ENCODE data around the gene CFAP300.

The CFAP300 gene

DNA sequence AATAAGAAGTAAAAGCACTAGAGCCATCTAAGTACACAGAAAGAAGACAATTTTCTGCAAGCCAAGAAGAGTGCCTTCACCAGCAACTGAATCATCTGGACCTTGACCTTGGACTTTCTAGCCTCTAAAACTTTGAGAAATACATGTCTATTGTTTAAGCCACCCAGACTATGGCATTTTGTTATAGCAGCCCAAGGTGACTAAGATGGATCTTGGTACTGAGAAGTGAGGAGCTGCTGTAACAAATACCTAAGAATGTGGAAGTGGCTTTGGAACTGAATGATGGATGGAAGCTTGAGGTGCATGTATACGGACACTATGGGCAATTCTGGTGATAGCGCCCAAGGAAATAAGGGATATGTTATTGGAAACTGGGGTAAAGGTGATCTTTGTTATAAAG lies 14.9 kb downstream of the CFAP300 start:
- TF ChIP-seq EZH2 (IDR thresholded peaks at IDR 0.05) = no peak
- no peak for TF ChIP-seq POLR2AphosphoS5 (IDR thresholded peaks at IDR 0.05; ENCODE audit: borderline replicate concordance, low read depth, low read length)
- H3K9ac ChIP-seq (ENCODE audit: insufficient read length) = no peak overlapping the region
- no peaks in the 10 kb centered on the region for H3K9me3 ChIP-seq (ENCODE audit: low read depth, low read length)
- no peaks in the 10 kb centered on the region for H3K36me3 ChIP-seq (ENCODE audit: insufficient read depth, low read length)
- DNase-seq (ENCODE audit: low read depth, low spot score) = no peak
- no peak overlapping the region for H3K27ac ChIP-seq
- no peak overlapping the region for H3K4me3 ChIP-seq

- H3K36me3 ChIP-seq (ENCODE audit: insufficient read depth, low read length) = no peaks in the 10 kb centered on the region
- no peaks in the 10 kb centered on the region for H3K9me3 ChIP-seq (ENCODE audit: low read depth, low read length)
- TF ChIP-seq EZH2 (IDR thresholded peaks at IDR 0.05) (no peak), POLR2AphosphoS5 (IDR thresholded peaks at IDR 0.05; ENCODE audit: borderline replicate concordance, low read depth, low read length) (no peak)
- no peak for DNase-seq (ENCODE audit: low read depth, low spot score)
- no peak overlapping the region for H3K4me3 ChIP-seq
- no peak overlapping the region for H3K27ac ChIP-seq
- no peak overlapping the region for H3K9ac ChIP-seq (ENCODE audit: insufficient read length)
Measured at GRCh38 chr11:102064316-102064715, 17.1 kb downstream of the CFAP300 start.

DNA sequence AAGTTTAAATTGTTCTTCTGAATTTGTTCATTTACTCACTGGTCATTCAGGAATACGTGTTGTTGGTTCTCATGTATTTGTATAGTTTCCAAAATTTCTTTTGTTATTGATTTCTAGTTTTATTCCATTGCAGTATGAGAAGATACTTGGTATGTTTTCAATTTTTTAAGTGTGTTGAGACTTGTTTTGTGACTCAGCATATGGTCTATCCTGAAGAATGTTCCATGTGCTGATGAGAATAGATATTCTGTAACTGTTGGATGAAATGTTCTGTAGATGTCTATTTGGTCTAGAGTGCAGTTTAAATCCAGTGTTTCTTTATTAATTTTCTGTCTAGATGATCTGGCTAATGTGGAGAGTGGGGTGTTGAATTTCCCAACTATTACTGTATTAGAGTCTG lies 23.5 kb downstream of the CFAP300 start:
- no peak overlapping the region for H3K4me3 ChIP-seq
- no peak overlapping the region for H3K27ac ChIP-seq
- H3K36me3 ChIP-seq (ENCODE audit: insufficient read depth, low read length) = no peaks in the 10 kb centered on the region
- TF ChIP-seq EZH2 (IDR thresholded peaks at IDR 0.05) (no peak), FOXP2 (optimal IDR thresholded peaks at IDR 0.05; ENCODE audit: control extremely low read depth, extremely low read length, insufficient read depth) (no peak), POLR2AphosphoS5 (IDR thresholded peaks at IDR 0.05; ENCODE audit: borderline replicate concordance, low read depth, low read length) (no peak)
- peaks cover 5% of the 10 kb centered on the region; the same call in 1 of the 2 replicates for H3K9me3 ChIP-seq (ENCODE audit: low read depth, low read length)
- H3K9ac ChIP-seq (ENCODE audit: insufficient read length) = no peak overlapping the region
- no peak for DNase-seq (ENCODE audit: low read depth, low spot score)

DNA sequence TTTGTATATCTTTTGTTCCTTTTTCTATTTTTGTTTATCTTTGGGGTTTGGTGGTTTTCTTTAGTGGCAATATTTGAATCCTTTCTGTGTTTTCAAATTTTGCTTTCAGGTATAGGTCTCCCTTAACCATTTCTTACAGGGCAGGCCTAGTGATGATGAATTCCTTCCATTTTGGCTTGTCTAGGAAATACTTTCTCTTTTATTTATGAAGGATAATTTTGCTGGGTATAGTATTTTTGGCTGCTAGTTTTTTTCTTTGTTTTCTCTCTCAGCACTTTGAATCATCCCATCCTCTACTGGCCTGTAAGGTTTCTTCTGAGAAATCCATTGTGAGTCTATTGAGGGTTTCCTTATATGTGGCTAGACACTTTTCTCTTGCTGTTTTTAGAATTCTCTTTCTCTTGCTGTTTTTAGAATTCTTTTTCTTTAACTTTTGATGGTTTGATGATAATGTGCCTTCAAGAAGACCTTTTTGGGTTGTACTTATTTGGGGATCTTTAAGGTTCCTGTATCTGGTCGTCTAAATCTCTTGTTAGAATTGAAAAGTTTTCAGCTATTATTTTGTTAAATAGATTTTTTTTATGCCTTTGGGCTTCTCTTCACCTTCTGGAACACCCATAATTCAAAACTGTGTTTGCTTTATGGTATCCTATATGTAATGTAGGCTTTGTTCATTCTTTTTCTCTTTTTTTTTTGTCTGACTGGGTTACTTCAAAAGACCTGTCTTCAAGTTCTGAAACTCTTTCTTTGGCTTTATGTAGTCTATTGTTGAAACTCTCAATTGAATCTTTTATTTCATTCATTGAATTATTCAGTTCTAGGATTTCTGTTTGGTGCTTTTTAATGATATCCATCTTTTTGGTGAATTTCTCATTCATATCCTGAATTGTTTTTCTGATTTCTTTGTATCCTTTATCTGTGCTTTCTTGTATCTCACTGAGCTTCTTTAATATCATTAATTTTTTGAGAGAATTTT lies 24.5 kb downstream of the CFAP300 start:
- no peak overlapping the region for H3K9ac ChIP-seq (ENCODE audit: insufficient read length)
- no peak for DNase-seq (ENCODE audit: low read depth, low spot score)
- no peak overlapping the region for H3K27ac ChIP-seq
- H3K4me3 ChIP-seq = no peak overlapping the region
- no peak for TF ChIP-seq EZH2 (IDR thresholded peaks at IDR 0.05)
- TF ChIP-seq POLR2AphosphoS5 (IDR thresholded peaks at IDR 0.05; ENCODE audit: borderline replicate concordance, low read depth, low read length) = no peak
- TF ChIP-seq FOXP2 (optimal IDR thresholded peaks at IDR 0.05; ENCODE audit: control extremely low read depth, extremely low read length, insufficient read depth) = no peak
- H3K36me3 ChIP-seq (ENCODE audit: insufficient read depth, low read length) = no peaks in the 10 kb centered on the region
- H3K9me3 ChIP-seq (ENCODE audit: low read depth, low read length) = peaks cover 5% of the 10 kb centered on the region; the same call in 1 of the 2 replicates

DNA sequence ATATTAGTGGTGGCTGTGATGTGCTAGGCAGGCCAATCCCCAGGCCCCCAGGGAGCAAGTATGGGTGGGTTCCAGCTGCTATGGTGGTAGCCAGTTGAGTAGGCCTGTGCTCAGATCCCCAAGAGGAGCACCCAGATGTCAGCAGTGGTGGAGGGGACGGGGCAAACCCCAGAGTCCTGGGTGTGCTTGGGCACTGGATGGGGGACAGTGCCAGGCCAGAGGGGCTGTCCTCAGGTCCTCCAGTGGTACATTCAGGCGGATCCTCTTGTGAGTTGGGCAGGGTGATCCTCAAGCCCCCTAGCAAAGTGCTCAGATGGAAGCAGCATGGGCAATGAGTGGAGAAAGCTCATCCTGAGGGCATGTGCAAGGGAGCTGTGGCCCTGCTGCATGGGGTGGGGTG lies 26.0 kb downstream of the CFAP300 start:
- TF ChIP-seq POLR2AphosphoS5 (IDR thresholded peaks at IDR 0.05; ENCODE audit: borderline replicate concordance, low read depth, low read length) (no peak), FOXP2 (optimal IDR thresholded peaks at IDR 0.05; ENCODE audit: control extremely low read depth, extremely low read length, insufficient read depth) (no peak), EZH2 (IDR thresholded peaks at IDR 0.05) (no peak)
- Histone ChIP-seq H3K9ac (ENCODE audit: insufficient read length) (no peak overlapping the region), H3K4me3 (no peak overlapping the region), H3K9me3 (ENCODE audit: low read depth, low read length) (peaks cover 5% of the 10 kb centered on the region; the same call in 1 of the 2 replicates), H3K36me3 (ENCODE audit: insufficient read depth, low read length) (no peaks in the 10 kb centered on the region), H3K27ac (no peak overlapping the region)
- DNase-seq (ENCODE audit: low read depth, low spot score) = no peak

DNA sequence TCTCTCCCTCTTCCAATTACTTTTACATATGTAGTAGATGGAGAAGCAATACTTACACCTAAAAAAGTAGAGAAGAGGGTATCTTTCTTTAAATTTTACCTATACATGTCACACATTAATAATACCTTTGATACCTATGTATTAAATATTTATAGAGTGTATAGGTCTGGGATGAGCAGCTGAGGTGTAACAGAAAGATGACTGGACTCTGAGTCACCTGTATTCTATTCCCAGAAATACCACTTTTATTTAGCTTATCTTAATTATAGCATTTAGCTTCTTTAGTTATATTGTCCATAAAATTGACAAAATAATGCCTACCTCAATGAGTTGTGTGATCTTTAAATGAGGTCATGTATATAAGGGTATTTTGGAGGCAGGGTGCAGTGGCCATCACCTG lies 32.4 kb downstream of the CFAP300 start:
- no peak overlapping the region for H3K27ac ChIP-seq
- no peak overlapping the region for H3K9ac ChIP-seq (ENCODE audit: insufficient read length)
- no peaks in the 10 kb centered on the region for H3K9me3 ChIP-seq (ENCODE audit: low read depth, low read length)
- no peak for DNase-seq (ENCODE audit: low read depth, low spot score)
- no peaks in the 10 kb centered on the region for H3K36me3 ChIP-seq (ENCODE audit: insufficient read depth, low read length)
- no peak overlapping the region for H3K4me3 ChIP-seq
- TF ChIP-seq POLR2AphosphoS5 (IDR thresholded peaks at IDR 0.05; ENCODE audit: borderline replicate concordance, low read depth, low read length) (no peak), EZH2 (IDR thresholded peaks at IDR 0.05) (no peak), FOXP2 (optimal IDR thresholded peaks at IDR 0.05; ENCODE audit: control extremely low read depth, extremely low read length, insufficient read depth) (no peak)

DNA sequence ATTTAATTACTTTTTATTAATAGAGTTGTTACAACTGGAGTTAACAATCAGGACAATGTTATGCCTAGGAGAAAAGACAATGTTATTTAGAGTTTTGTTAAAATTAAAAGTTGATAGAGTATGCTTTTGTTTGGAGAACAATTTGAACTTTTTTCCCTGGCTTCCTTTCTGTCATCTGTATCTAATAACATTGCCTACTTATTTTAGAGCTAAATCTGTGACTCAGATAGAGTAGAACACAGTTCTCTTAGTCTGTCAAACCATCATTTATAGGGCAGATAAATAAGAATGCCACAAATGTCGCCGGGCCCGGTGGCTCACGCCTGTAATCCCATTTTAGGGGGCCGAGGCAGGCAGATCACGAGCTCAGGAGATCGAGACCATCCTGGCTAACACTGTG lies 34.1 kb downstream of the CFAP300 start:
- DNase-seq (ENCODE audit: low read depth, low spot score) = no peak
- Histone ChIP-seq H3K36me3 (ENCODE audit: insufficient read depth, low read length) (no peaks in the 10 kb centered on the region), H3K9me3 (ENCODE audit: low read depth, low read length) (no peaks in the 10 kb centered on the region), H3K27ac (no peak overlapping the region), H3K9ac (ENCODE audit: insufficient read length) (no peak overlapping the region), H3K4me3 (no peak overlapping the region)
- no peak for TF ChIP-seq POLR2AphosphoS5 (IDR thresholded peaks at IDR 0.05; ENCODE audit: borderline replicate concordance, low read depth, low read length)
- TF ChIP-seq EZH2 (IDR thresholded peaks at IDR 0.05) = no peak
- no peak for TF ChIP-seq FOXP2 (optimal IDR thresholded peaks at IDR 0.05; ENCODE audit: control extremely low read depth, extremely low read length, insufficient read depth)

DNA sequence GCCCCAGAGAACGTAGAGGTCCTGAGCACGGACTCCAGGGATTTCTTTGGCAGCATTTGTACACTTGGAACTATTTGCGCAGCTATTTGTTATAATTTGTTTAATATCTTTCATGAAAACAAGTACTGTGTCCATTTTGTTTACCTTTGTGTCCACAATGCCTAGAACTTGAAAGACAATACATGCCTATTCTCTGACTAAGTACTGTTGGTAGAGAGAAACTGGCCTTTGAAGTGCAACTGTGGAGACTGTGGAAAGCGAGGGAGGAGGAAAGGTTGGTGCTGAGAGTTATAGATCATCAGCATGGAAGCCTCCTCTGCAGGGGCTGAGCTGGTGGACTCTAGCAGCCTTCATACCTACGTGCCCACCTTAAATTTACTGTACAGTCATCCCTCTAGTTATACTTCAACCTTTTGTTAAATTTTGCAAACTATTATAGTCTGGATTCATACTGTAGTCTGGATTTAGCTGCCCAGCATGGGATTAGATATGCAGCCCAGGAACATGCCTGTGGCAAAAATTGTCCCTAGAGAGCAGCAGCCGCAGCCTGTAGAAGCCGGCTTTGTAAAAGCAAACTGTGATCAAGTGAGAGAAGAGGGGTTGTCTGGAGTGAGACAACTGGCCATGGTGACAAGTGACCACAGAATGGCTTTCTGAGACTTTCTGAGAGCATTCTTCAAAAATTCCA lies 38.8 kb downstream of the CFAP300 start:
- no peak for DNase-seq (ENCODE audit: low read depth, low spot score)
- no peak overlapping the region for H3K9ac ChIP-seq (ENCODE audit: insufficient read length)
- no peak overlapping the region for H3K27ac ChIP-seq
- no peak overlapping the region for H3K4me3 ChIP-seq
- H3K36me3 ChIP-seq (ENCODE audit: insufficient read depth, low read length) = no peaks in the 10 kb centered on the region
- H3K9me3 ChIP-seq (ENCODE audit: low read depth, low read length) = no peaks in the 10 kb centered on the region
- TF ChIP-seq POLR2AphosphoS5 (IDR thresholded peaks at IDR 0.05; ENCODE audit: borderline replicate concordance, low read depth, low read length) (no peak), FOXP2 (optimal IDR thresholded peaks at IDR 0.05; ENCODE audit: control extremely low read depth, extremely low read length, insufficient read depth) (no peak), EZH2 (IDR thresholded peaks at IDR 0.05) (no peak)
